ENCODE data around the gene UVSSA. TPM values are rescaled to one million over a fixed set of nuclear protein-coding genes. Genes with fewer than 3 reads are reported as not detected.

UVSSA gene
- total RNA-seq, 1 experiment from 2014 or later = 40.4 TPM

- TF ChIP-seq GRHL2 (CRISPR knock-in tag; IDR thresholded peaks at IDR 0.05; ENCODE audit: insufficient replicate concordance, severe bottlenecking) = no peak
- no peak for TF ChIP-seq NR2C2 (CRISPR knock-in tag; IDR thresholded peaks at IDR 0.05)
- no peak for TF ChIP-seq ZNF317 (CRISPR knock-in tag; IDR thresholded peaks at IDR 0.05; ENCODE audit: borderline replicate concordance, low read depth)
- no peak for TF ChIP-seq ATF3 (CRISPR knock-in tag; conservative IDR thresholded peaks at IDR 0.05)
- TF ChIP-seq ZNF416 (CRISPR knock-in tag; IDR thresholded peaks at IDR 0.05) = no peak
- no peak for TF ChIP-seq TCF7 (CRISPR knock-in tag; IDR thresholded peaks at IDR 0.05; ENCODE audit: low read depth)
- TF ChIP-seq MXD4 (CRISPR knock-in tag; IDR thresholded peaks at IDR 0.05; ENCODE audit: borderline replicate concordance) = no peak
- TF ChIP-seq, protein P1, sequence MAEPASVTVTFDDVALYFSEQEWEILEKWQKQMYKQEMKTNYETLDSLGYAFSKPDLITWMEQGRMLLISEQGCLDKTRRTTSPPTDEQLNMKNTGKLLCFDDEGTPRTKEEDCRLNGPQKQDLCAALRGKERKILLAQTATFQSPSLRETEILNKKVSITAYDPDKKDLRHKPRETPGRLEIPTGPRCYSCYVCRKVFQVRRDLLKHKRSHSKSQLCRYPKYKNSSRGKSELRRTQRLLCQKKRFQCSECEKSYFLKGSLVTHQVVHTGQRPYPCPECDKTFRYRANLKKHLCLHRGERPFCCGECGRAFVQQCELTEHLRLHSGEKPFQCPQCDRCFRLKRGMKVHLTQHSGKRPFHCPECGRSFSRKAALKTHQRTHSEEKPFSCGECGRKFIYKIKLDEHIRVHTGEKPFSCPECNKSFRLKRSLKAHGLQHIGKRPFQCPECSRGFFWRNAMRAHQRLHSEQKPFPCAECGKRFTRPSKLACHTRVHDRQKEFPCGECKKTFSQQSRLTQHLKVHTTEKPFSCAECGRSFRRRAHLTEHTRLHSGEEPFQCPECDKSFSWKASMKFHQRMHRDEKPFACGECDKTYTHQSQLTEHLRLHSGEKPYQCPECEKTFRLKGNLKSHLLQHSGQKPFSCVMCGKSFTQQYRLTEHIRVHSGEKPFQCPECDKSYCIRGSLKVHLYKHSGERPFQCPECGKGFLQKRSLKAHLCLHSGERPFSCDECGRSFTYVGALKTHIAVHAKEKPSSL (CRISPR knock-in tag; conservative IDR thresholded peaks at IDR 0.05) = no peak
- TF ChIP-seq SP1 (CRISPR knock-in tag; conservative IDR thresholded peaks at IDR 0.05) = no peak
- TF ChIP-seq HMGA2 (CRISPR knock-in tag; IDR thresholded peaks at IDR 0.05) = no peak
- Mint-ChIP-seq H3K27ac (peak overlapping the region; percentile 32; the same call in 1 of the 2 replicates), H3K4me3 (no peak overlapping the region), H3K4me1 (peaks cover 20% of the 10 kb centered on the region), H3K36me3 (peaks cover 18% of the 10 kb centered on the region), H3K9me3 (no peaks in the 10 kb centered on the region), H3K27me3 (ENCODE audit: low read depth) (no peaks in the 10 kb centered on the region)
- ChIA-PET CTCF (no interaction called here), POLR2A (no interaction called here)
- ATAC-seq (no peak), DNase-seq (ENCODE audit: low spot score) (no peak)
These were observed 3.1 kb downstream of the UVSSA start for GRCh38 chr4:1350169-1350520.

GRCh38 chr4:1351854-1352566 is 5.0 kb downstream of the UVSSA start:
- TF ChIP-seq, protein P2, sequence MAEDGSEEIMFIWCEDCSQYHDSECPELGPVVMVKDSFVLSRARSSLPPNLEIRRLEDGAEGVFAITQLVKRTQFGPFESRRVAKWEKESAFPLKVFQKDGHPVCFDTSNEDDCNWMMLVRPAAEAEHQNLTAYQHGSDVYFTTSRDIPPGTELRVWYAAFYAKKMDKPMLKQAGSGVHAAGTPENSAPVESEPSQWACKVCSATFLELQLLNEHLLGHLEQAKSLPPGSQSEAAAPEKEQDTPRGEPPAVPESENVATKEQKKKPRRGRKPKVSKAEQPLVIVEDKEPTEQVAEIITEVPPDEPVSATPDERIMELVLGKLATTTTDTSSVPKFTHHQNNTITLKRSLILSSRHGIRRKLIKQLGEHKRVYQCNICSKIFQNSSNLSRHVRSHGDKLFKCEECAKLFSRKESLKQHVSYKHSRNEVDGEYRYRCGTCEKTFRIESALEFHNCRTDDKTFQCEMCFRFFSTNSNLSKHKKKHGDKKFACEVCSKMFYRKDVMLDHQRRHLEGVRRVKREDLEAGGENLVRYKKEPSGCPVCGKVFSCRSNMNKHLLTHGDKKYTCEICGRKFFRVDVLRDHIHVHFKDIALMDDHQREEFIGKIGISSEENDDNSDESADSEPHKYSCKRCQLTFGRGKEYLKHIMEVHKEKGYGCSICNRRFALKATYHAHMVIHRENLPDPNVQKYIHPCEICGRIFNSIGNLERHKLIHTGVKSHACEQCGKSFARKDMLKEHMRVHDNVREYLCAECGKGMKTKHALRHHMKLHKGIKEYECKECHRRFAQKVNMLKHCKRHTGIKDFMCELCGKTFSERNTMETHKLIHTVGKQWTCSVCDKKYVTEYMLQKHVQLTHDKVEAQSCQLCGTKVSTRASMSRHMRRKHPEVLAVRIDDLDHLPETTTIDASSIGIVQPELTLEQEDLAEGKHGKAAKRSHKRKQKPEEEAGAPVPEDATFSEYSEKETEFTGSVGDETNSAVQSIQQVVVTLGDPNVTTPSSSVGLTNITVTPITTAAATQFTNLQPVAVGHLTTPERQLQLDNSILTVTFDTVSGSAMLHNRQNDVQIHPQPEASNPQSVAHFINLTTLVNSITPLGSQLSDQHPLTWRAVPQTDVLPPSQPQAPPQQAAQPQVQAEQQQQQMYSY (CRISPR knock-in tag; IDR thresholded peaks at IDR 0.05) = peak; percentile 80
- TF ChIP-seq CTCF (IDR thresholded peaks at IDR 0.05) (peak; percentile 90), GABPB1 (CRISPR knock-in tag; IDR thresholded peaks at IDR 0.05) (0 out of 2 replicates have a peak, but pooled peaks have one; percentile 25)
- TF ChIP-seq, protein P3, sequence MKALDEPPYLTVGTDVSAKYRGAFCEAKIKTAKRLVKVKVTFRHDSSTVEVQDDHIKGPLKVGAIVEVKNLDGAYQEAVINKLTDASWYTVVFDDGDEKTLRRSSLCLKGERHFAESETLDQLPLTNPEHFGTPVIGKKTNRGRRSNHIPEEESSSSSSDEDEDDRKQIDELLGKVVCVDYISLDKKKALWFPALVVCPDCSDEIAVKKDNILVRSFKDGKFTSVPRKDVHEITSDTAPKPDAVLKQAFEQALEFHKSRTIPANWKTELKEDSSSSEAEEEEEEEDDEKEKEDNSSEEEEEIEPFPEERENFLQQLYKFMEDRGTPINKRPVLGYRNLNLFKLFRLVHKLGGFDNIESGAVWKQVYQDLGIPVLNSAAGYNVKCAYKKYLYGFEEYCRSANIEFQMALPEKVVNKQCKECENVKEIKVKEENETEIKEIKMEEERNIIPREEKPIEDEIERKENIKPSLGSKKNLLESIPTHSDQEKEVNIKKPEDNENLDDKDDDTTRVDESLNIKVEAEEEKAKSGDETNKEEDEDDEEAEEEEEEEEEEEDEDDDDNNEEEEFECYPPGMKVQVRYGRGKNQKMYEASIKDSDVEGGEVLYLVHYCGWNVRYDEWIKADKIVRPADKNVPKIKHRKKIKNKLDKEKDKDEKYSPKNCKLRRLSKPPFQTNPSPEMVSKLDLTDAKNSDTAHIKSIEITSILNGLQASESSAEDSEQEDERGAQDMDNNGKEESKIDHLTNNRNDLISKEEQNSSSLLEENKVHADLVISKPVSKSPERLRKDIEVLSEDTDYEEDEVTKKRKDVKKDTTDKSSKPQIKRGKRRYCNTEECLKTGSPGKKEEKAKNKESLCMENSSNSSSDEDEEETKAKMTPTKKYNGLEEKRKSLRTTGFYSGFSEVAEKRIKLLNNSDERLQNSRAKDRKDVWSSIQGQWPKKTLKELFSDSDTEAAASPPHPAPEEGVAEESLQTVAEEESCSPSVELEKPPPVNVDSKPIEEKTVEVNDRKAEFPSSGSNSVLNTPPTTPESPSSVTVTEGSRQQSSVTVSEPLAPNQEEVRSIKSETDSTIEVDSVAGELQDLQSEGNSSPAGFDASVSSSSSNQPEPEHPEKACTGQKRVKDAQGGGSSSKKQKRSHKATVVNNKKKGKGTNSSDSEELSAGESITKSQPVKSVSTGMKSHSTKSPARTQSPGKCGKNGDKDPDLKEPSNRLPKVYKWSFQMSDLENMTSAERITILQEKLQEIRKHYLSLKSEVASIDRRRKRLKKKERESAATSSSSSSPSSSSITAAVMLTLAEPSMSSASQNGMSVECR (CRISPR knock-in tag; IDR thresholded peaks at IDR 0.05; ENCODE audit: borderline replicate concordance) = no peak
- Mint-ChIP-seq H3K27me3 (ENCODE audit: low read depth) (no peaks in the 10 kb centered on the region), H3K9me3 (no peaks in the 10 kb centered on the region), H3K36me3 (peaks cover 18% of the 10 kb centered on the region), H3K4me1 (peaks cover 15% of the 10 kb centered on the region), H3K4me3 (no peak overlapping the region), H3K27ac (peak overlapping the region; percentile 11; the same call in 1 of the 2 replicates)
- POLR2A ChIA-PET = no interaction called here
- DNase-seq (ENCODE audit: low spot score) (peak; percentile 94), ATAC-seq (peak; percentile 33)
- CTCF ChIA-PET = interaction anchor here (0.8 to 1.2 kb wide), 4 partner anchors 57 to 277 kb away, joined by 3 to 5 read pairs (median 4); no protein-coding TSS in a partner anchor
